ENCODE measurements around the gene TTYH2.

Gene TTYH2

DNA sequence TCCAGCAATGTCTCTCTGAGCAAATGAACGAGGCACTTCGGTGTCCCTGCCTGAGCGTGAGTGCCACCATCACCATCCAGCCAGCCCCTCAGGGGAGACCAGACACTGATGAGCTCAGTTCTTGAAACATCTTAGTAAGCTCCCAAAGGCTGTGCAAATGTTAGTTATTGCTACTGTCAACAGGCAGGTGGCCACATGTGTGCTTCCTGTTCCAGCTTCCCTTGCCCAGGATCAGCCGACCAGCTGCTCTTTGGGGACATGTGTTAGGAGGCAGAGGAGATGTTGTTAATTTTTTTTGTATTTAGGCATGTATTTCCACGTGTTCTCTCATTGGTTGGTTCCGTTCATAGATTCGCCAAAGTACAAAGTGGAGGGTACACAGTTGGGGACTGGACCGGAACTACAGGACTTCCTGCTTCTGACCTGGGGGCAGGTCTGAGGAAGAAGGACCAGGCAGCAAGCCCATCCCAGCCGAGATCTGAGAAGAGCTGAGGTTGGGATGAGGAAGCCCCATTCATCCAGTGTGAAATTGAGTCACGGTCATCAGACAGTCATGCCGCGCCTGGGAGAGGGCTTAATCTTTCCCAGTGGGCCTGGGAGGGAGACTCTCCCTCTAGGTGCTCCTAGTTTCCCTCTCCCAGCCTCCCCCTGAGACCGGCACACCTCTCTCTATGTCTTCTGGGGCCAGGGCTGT is 3.8 kb downstream of the TTYH2 start:
- DNase-seq: no peak

DNA sequence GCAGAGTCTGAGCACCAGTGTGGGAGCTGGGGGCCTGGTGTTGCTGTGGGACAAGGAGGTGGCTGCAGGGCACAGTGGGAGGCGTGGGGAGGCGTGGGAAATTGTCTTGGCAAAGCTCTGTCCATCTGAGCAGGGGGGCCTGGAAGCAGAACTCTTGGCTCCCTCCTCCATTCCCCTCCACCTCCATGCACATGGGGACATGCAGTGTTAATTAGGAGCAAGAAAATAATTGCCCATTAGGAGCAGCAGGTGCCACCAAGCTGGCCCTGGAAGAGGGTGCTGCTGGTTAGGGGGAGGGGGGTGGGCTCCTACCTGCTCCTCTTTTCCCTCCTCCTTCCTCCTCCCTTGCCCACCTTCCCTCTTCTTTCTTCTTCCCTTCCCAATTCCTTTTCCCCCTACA is 4.5 kb downstream of the TTYH2 start:
- DNase-seq: no peak

DNA sequence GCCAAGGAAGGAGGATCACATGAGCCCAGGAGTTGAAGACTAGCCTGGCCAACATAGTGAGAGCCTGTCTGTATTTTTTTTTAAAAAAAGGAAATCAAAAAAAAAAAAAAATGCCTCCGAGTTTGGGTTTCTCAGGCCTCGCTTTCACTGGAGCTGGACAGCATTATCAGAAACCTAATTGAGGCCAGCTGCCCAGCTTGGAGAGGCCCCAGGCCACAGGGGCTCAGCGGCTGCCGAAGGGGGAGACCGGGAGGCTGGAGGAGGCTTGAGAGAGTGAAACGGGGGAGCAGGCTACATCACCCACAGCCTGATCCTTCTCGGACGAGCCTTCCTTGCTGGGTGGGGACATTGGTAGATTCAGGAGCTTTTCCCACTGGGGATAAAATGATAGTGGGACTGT is 5.1 kb downstream of the TTYH2 start:
- DNase-seq: no peak

DNA sequence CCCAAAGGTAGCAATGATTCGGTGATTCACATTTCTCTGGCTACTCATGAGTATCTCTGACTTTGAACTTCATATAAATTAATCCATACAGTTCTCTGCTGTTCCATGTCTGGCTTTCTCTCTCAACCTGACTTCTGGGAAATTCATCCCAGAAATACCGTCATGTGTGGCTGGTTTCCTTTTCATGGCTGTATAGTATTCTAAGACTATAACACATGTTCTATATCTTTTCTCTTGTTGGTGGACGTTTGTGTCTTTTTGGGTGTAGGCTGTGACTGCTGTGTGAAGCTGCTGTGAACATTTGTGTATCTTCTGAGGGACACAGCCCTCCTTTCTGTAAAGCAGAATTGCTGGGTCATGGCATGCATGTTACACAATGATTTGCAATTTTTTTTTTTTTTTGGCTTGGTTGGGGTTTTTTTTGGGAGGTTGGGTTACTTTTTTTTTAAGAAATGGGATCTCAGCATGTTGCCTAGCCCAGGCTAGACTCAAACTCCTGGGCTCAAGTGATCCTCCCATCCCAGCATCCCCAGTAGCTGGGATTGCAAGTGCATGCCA is 6.3 kb downstream of the TTYH2 start:
- no peak for DNase-seq

DNA sequence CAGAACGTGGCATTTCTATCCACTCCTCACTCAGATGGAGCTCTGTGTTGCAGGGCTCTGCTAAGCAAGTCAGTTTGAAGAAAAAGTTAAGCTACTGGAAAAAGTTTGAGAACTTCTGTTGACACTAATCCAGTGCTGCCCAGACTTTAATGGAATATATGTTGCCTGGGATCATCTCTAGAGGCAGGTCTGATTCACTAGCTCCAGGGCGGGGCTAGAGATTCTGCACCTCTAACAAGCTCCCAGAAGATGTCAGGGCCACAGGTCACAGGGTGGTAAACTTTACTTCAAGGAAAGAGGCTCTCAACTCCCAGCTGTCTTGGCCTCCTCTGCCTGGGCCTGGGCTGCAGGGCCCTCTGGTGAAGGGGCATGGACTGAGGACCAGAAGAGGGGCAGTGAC is 6.8 kb downstream of the TTYH2 start:
- DNase-seq: no peak

DNA sequence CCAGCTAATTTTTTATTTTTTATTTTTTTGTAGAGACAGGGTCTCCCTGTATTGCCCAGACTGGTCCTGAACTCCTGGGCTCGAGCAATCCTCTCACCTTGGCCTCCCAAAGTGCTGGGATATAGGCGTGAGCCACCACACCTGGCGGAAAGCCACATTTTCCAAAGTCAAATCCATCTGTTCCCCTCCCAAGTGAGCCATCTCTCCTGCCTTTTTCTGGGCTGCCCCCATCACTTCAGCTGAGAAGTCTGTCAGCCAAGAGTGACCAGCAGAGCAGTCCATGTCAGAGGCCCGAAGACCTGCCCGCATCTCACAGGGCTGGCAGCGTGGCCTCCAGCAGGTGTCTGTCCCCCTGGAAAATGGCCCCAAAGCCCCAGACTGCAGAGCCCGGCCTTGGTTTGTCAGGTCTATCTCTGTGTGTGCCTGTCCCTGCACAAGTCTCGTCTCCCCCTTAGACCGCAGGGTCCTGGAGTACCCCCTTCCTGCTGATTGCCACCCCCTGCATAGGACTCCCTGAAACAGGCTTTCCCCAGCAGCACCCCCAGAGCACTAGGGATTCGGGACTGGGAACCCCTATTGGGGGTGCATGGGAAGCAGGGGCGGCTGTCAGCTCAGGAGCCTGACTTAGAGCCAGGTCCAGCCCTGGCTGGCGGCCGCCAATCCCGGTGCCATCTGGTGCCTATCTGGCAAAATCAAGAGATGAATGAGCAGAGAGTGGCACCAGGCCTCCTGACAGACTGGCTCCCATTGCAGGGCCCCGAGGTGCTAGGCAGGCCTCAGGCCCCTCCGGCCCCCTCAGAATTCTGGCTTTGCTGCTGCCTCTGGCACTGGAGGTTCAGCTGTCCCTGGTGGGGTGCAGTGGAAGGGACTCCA is 7.8 kb downstream of the TTYH2 start:
- no peak for DNase-seq

DNA sequence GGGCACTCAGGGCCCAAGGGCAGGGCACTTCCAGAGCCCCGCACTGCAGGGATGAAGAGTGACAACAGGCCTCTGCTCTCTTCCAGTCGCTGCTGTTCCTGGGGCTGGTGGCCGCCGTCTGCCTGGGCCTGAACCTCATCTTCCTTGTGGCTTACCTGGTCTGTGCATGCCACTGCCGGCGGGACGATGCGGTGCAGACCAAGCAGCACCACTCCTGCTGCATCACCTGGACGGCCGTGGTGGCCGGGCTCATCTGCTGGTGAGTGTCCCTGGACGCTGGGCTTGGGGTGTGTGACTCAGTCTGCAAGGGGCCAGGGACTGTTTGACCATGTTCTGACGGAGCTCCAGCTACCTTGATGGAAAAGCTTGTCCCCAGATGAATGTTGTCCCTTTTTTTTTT is 9.0 kb downstream of the TTYH2 start:
- no peak for DNase-seq

DNA sequence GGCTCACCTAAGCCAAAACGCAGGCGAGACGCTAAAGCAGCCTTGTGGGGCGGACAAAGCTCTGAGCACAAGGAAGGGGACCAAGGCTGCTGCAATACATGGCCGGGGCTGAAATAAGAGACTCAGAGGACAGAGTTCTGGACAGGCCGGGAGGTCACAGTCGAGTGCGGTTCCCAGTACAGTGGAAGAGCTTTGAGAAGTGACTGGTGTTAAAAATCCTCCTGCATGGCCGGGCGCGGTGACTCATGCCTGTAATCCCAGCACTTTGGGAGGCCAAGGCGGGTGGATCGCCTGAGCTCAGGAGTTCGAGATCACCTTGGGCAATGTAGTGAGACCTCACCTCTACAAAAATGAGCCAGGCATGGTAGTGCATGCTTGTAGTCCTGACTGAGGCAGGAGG is 10.5 kb downstream of the TTYH2 start:
- DNase-seq: no peak

DNA sequence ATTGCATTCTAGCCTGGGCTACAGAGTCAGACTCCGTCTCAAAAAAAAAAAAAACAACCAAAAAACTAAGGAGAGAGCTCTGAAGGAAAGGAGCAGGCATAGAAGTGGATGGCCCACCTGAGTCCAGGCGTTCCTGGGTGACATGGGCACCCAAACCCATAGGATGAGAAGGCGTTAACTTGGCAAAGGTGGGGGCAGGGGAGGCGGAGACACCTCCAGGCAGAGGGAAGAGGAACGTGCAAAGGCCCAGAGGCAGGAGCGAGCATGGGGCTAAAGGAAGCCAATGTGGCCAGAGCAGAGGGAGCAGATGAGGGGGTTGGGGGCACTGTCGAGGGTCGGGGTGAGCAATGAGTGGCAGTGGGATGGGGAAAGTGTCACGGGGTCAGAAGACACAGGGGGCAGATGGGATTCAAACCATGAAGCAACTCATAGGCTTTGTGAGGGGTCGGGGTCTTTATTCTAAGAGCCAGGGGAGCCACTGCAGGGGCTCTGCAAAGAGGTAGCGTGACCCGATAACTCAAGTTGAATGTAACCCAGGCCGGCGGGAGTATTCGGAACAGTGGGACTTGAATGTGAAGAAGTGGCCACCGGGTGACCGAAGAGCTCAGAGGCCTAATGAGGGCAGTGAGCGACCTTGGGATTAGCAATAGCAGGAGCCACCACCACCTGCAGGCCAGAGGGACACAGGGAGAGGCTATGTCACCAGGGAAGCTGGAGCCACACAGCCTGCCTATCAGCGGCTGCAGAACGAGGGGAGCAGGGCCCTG is 11.8 kb downstream of the TTYH2 start:
- DNase-seq: no peak

DNA sequence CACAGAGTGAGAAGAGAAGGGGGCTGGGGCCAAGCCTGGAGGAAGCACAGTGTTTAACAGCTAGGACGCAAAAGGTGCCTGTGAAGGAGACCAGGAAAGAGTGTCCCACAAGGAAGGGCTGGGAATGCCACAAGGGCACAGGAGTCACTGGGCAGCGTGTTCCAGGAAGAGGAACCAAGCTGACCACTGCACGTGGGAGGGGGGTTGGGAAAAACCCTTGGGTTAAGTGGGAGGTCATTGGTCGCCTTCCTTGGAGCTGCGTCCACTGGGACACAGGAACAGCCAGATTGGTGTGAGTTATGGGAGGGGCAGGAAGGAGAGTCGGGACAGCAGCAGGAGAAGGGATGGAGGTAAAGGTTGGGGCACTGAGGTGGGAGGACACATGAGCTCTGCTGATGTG is 12.9 kb downstream of the TTYH2 start:
- no peak for DNase-seq

DNA sequence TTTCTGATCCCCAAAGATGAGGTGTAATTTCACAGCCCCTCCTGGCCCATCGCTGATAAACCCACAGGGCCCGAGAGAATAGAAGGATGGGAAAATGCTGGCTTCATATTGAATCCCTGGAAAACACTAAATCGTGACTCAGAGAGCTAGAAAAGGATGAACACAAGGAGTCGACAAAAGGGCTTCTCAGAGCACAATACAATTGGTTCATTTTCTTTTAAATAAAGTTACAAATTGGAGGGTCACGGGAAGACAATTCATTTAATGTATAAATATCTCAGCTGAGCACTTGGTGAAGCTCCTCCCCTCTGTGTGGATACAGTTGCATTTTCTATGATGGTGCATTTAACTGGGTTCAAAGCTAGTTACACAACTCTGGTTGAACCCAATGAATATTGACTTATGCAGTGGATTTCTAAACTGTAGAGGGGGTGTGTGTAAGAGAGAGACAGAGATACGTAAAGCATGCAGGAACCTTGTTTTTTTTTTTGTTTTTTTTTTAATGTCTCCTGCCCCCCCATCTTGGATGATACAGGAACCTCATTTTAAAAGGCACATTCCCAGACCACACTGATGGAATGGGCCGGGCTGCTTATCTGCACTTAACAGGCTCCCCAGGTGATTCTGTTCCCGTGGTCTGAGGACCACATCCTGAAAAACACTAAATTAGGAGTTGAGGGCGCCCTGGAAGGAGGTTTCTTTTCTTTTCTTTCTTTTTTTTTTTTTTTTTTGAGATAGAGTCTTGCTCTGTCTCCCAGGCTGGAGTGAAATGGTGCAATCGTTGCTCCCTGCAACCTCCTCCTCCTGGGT is 14.1 kb downstream of the TTYH2 start:
- DNase-seq: no peak

DNA sequence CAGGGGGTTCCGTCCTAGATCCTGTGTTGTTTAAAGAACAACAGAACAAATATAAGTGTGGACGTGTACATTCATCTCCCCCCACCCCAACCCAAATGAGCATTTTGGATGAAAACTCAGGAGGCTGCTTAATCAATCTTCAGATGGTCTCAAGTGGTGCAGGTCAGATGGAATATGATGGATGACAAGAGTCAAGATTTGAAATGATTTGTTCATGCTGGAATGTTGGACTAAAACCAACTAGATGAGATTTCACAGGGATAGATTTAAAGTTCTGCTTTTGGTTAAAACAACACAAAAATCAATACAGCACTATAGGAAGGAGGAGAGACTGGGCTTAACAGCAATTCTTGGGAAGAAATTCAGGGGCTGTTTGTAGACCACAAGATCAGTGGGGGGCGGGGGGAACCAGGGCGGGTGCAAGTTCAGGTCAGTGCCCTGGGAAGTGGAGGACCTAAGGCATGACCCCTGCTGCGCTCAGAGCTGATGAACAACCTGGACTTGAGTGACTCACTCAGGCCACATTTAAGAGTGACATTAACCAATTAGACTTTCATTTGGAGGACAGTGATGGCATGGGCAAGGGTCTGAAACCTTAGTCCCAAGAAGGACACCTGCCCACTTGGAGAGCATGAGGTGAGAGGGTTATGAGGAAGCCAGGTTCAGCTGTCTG is 15.1 kb downstream of the TTYH2 start:
- DNase-seq: no peak

DNA sequence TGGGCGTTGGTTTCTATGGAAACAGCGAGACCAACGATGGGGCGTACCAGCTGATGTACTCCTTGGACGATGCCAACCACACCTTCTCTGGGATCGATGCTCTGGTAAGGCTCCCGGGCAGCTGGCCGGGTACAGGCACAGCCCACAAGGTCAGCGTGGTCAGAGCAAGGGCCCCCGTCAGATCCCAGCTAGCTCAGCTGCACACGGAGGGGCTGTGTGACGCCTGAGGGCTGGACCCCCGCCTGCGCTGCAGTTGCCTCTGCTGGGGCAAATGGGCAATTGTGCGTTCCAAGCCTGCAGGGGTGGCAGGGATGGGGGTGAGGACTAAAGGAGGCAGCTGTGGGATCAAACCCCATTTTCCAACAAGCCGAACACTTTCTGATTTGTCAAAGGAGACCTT is 17.5 kb downstream of the TTYH2 start:
- no peak for DNase-seq

DNA sequence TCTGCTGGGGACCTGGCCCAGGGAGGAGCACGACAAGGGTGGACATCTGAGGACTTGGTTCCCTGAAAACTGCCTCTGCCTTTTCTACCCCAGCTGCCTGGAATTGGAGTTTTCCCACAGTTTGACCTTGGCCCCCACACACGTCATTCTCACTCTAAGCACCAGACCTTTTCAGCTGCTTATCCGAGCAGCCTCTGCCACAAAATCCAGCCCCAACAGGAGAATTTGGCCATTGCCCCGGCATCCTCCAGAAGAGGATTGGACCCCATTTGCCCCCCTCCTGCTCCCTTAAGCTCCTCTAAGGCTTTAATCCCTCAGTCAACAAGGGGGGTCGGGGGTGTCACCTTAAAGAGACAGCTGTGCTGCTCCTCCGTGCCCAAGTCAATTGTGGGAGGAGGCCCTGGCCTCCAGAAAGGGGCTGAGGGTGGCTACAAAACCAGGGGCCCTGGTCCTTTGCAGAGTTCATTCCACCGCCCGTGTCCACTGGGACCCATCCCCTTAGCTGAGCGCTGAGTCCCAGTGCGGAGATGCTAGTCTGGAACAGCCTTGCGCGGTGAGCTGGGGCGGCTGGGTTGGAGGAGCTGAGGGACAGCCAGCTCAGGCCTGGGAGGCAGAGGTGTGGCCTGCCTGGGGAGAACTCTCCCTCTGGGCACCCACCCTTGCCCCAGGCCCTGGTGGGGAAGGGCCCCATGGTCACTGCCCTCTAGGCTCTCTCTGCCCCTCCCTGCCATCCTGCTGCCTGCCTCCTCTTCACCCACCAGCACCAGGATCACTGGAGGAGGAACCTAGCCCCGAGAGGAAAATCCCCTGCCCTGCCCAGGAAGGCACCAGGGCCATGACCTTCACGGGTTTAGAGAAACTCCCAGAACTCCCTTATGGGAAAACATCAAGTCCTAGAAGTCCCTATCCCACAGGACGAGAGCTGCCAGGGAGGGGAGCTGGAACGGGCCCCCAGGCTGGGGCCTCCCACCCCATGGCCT is 18.8 kb downstream of the TTYH2 start:
- no peak for DNase-seq

DNA sequence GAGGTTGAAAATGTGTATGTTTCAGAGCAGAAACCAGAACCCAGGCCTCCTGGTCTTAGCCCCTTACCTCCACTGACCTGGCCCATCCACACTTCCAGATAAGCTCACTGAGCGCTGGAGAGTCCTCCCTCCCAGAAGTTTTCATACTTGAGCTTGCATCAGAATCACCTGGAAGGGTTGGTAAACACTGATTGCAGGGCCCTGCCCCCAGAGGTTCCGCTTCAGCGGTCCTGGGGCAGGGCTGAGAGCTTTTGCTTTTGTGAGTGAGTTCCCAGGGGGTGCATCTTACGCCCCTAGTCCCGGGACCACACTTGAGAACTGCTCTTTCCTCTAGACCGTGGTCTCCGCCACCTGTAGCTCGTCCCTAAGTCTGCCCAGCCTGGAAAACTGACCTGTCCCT is 20.6 kb downstream of the TTYH2 start:
- DNase-seq: no peak

DNA sequence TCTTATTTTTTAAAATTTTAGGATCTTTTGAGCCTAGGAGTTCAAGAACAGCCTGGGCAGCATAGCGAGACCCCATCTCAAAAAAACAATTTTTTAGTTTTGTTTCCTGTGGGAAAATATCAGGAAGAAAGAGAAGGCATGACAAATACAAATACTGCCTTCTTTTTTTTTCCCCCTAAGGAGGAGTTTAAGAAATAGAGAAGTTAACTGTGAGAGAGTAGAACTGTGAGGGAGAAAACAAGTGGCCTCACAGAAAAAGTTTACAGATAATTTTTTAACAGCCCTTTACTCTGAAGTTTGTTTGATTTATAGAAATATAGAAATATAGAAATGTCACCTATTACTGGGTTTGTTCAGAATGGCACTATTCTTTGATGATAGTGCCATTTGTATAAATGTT is 21.1 kb downstream of the TTYH2 start:
- no peak for DNase-seq

DNA sequence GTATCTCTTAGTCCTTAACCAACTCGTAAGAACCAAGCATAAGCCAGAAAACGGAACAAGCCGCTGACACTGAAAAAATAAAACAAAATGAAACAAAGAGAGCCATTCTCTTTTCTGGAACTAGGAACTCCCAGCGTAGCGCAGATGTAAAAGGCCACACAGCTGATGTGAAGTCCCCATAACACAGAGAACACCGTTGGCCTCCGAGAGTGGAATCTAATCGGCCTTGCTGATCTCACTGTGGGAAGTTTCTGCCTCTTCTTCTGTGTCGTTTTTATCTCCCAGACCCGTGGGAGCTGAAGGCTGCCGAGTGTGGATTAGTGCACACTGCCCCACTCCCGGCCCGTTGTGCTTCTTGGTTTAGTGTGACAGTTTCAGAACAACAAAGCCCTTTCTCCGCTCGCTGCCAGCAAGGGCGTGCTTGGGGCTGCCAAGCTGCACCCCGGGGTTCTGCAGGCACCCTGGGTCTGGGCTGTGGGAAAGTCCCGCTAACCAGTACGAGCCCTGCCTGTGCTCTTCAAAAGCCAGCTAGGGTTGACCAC is 21.7 kb downstream of the TTYH2 start:
- DNase-seq: no peak

DNA sequence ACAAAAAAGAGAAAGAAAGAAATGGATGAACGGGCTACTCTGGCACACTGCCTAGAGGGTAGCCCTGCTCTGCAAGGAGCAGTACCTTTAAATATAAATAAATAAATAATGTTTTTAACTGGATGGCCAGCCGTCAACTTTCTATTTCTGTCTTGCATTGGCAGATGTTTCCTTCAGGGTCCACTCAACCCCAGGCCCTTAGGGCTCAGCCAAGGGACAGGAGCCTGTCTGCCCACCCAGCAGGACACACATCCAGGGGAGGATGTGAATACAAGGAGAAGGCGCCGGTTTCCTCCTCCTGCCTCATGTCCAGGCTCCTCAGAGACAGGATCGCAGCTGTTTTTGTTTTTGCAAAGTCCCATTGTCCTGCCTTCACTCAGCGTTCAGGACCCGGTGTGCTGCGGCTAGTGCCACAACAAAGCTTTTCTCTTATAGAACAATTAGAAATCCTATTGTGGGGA is 22.6 kb downstream of the TTYH2 start:
- no peak for DNase-seq

DNA sequence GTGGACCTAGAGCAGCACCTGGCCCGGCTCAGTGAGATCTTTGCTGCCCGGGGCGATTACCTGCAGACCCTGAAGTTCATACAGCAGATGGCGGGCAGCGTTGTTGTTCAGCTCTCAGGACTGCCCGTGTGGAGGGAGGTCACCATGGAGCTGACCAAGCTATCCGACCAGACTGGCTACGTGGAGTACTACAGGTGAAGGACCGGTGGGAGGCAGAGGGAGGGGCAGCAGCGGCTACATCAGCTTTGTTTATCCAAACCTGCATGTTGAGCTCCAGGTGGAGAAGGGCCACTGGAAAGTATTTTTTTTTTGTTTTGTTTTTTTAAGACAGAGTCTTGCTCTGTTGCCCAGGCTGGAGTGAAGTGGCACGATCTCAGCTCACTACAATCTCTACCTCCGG is 23.9 kb downstream of the TTYH2 start:
- no peak for DNase-seq

DNA sequence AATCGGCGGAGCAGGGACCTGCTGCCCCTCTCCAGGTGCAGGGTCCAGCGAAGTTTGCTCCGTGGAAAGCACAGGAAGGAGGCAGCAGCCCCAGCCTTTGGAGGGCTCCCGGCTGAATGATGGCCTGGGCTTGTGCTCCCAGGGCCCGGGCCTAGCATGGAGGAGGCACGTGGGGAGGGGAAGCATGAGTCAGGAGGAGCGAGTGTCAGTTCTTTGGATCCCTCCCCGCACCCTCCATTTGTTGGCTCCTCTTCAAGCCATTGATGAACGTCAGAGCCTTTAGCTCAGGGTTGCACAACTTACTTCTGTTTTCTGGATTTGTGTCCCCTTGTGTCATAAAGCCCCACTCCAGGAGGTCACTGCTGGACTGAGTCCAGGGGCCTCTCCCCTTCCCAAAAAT is 25.8 kb downstream of the TTYH2 start:
- no peak for DNase-seq

All from activated effector memory CD4-positive, alpha-beta T cell treated with Interleukin-2 at 50 U/mL for 16 hours (primary cell).